ENCODE measurements around the gene TMEM123.
A peak's percentile ranks its signal among the peaks of the same experiment; 100 is the strongest.

TMEM123 gene, protein sequence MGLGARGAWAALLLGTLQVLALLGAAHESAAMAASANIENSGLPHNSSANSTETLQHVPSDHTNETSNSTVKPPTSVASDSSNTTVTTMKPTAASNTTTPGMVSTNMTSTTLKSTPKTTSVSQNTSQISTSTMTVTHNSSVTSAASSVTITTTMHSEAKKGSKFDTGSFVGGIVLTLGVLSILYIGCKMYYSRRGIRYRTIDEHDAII

DNA sequence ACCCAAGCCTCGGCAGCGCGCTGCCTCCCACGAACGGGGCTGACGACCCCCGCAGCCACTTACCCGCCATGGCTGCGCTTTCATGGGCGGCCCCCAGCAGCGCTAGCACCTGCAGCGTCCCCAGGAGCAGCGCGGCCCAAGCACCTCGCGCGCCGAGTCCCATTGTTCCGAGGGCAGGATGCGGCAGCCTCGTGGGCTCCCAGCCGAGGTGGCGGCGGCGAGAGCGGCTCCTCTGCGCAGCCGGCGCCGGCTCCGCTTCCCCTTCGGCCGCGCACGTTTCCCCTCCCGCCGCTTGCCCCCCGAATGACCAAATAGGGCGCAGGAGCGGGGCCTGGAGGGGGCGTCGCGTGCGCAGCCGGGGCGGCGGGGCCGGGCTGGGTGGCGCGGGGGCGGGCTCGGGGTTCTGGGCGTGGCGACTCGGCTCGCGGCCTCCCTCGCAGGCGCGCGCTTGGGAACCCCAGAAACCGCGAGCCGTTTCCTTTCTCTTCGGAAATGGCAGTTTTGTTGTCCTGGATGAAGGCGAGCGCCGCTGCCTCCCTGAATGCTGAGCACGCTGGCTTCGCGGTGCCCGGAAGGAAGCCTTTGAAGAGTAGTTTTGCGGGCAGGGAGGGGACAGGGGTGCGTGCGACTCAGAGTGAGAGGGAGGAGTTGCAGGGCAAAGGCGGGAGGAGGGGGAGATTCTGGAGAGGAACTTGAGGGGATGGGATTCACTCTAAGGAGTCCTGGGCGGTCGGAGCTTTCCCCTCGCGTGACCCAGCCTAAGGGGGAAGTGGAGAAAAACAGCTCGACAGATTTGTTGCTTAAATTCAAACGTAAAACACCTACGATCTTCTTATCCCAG is at the start of gene TMEM123:
TMEM123 (minus strand) TSS at position 305 of the 841 bp plus-strand sequence; CDS start at position 163, 142 bp downstream.
- peak; percentile 75 for DNase-seq (ENCODE audit: low spot score)

DNA sequence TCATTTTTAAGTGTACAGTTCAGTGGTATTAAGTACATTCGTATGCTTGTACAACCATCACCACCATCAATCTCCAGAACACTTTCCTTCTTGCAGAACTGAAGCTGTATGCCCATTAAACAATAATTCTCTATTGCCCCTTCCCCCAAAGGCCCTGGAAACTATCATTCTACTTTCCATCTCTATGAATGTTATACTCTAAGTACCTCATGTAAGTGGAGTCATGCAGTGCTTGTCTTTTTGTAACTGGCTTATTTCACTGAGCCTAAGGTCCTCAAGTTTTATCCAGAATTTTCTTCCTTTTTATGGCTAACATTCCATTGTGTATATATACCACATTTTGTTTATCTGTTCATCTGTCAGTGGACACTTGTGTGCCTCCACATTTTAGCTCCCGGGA is 48.3 kb upstream of the TMEM123 start:
- DNase-seq (ENCODE audit: low spot score), result no peak

DNA sequence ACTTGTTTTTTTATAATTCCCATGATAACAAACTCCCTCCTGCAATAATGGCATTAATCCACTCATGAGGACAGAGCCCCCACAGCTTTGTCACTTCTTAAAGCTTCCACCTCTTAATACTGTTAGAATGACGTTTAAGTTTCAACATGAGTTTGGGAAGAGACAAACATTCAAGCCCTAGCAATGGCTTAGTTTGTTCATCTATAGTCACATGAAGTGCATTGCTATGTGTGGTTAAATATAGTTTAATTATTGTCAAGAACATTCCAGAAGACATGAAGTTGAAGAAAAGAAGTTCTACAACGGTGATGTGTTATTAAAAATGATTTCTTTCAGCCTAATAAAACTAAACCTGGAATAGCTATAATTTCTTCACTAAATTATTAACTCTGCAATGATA is 47.4 kb upstream of the TMEM123 start:
- peak; percentile 48 for DNase-seq (ENCODE audit: low spot score)

DNA sequence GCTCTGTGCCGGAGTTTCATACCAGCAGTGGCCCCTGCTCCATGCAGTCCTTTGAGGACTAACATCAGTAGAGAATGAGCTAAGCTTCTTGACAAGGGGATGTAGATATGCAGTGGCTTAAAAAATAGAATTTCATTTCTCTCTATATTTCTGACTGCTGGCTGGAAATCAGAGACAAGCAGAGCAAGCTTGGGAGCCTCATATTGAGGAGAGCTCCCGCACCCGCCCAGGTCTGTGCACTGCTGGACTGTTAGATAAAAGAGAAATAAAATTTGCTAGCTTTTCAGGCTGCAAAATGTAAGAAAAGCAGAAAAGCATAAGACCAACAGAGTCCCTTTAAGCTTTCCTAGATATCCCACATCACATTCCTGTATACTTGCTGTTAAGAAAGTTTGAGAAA is 46.6 kb upstream of the TMEM123 start:
- no peak for DNase-seq (ENCODE audit: low spot score)

DNA sequence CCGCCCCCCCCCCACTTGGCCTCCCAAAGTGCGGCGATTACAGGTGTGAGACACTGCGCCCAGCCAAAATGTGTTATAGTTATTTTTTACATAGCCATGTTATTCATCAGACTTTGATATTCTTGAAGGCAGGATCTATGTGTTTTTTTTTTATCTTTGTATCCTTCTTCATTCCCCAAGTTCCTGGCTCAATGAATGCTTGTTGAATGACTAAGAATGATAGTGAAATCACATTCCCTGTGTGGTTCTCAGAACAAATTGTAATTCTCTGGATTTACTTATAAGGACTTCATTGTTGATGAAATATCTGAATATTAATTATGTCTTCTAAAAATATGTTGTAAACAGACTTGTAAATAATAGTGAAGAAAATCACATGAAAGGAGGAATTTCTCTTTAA is 44.5 kb upstream of the TMEM123 start:
- DNase-seq (ENCODE audit: low spot score), result peak; percentile 42

DNA sequence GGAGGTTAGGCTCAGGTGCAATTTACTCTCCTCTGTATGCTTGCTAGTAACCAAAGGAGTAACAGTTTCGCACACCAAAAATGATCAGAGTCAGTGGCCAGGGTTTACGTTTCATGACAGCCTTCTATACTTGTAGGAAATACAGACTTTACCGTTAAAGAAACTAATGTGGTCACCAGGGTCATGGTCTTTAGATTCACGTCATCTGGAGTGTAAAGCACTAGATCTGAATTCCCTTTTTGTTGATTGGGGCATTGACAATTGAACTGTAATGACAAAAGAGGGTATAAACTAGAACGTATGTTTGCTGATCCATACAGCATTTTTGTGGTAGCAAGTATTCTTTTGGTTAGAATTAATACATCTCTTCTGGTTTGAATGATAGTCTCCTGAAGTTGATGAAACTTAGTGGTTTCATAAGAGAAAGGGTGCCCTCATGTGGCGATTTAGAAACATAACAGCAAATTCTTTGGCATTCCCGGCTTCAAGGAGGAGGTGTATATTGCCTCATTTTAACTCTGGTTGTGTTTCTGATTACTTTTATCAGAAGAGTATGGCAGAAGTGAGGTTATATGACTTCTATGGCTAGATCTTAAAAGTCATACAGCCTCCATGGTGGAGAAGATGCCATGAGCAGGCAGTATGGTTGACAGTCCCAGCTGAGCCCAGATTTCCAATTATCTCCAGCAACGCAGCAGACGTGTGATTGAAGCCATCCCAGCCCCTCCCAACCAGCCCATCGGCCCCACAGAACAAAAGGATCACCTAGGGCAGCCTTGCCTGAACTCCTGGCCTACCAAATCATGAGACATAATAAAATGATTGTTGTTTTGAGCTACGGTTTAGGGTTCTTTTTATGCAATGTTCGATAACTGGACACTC is 42.8 kb upstream of the TMEM123 start:
- DNase-seq (ENCODE audit: low spot score), result peak; percentile 87

DNA sequence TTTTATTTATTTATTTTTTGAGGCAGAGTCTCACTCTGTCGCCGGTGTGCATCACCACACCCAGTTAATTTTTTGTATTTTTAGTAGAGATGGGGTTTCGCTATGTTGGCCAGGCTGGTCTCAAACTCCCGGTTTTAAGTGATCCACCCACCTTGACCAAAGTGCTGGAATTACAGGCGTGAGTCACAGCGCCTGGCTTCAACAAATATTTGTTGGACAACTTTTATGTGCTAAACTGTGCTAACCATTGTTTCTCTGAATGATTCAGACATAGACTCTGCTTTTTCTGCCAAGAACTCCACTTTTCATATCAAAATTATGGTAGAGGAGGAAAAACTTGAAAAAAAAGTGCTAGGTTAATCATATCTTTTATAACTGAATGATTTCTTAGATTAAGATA is 41.7 kb upstream of the TMEM123 start:
- peak; percentile 93 for DNase-seq (ENCODE audit: low spot score)

DNA sequence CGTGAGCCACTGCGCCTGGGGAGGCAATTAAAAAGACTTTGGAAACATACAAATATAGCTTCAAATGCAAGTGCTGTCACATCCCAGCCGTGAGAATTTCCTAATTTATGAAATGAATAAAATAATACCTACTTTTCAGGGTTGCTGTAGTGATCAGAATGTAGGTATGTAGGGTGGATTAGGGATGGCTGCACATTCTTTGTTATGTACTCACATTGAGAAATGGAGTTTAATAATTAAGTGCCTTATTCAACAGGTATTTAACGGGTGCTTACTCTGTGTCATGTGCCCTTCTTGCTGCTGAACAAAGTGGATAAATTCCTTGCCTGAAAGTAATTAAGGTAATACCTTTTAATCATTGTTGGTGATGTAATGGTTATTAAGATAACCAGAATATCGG is 41.0 kb upstream of the TMEM123 start:
- DNase-seq (ENCODE audit: low spot score), result peak; percentile 94

DNA sequence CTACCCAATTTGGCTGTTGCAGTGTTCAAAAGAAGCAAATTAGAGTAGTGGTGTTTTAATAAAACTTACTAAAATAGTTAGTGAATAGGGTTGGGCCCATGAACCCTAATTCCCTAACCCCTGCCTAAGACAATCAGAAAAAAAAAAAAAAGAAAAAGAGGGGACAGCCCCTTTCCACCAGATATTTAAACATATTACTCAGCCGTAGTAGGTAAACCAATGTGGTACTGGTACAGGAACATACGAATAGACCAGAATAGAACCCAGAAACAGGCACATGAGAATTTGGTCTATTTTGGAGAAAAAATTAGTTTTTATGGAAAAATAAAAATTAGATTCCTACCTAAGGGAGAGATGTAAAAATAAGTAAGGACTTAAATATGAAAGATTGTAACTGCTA is 39.4 kb upstream of the TMEM123 start:
- DNase-seq (ENCODE audit: low spot score), result no peak

DNA sequence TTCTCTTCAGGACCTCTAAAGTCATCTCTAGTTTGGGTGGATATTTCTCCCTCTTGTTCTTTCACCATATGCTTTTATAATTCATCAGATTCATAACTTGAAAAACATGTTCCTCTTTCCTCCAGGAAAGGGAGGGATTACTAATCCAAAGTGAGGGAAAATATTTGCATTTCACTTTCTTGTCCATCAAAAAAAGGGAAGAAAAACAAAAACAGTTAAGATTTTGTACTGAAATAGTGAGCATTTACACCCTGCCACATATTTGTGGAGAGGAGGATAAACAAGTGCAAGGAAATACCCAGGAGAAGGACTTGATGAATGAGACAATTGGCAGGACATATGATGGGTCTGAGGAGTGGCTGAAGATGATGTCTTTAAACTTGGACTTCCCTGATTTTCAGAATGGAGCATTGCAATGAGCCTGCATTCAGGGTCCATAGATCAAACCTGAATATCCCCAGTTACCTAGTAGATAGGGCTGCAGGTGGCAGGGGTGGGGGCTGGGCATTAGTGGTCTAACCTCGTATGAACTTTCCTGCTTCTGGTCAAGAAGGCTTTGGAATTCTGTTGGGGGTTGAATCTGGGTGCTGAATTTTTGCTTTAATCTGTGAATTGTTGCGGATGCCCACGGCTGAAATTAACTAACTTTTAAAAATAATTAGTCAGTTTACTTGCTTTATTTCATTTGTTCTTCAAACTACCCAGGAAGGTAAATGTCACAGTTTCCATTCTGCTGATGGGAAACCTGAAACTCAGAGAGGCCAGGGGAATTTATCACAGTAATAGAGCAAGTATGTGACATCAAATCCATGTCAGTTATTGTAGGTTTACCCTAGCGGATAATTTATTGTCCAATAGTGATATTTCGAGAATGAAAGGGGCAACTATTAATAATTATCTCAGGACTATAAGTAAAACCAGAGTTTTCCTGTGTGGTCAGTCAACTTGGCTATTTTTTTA is 36.9 kb upstream of the TMEM123 start:
- peak; percentile 30 for DNase-seq (ENCODE audit: low spot score)

DNA sequence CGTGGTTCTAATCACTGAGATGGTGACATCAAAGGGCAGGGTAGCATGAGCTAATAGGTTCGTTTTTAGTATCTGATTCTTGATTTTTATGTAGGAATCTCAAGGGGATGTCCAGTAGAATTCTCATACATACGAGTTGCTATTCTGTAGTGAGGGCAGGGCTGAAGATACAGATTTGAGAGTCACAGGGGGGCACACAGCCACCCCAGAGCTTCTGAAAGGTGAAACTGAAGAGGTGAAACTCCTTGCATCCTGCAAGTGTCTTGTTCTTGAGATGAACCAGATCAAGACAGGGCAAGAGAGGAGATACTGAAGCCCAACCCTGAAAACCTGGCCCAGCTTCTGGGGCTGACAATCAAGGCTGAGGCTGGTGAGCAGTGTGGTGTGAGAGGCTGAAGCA is 35.6 kb upstream of the TMEM123 start:
- DNase-seq (ENCODE audit: low spot score), result no peak

DNA sequence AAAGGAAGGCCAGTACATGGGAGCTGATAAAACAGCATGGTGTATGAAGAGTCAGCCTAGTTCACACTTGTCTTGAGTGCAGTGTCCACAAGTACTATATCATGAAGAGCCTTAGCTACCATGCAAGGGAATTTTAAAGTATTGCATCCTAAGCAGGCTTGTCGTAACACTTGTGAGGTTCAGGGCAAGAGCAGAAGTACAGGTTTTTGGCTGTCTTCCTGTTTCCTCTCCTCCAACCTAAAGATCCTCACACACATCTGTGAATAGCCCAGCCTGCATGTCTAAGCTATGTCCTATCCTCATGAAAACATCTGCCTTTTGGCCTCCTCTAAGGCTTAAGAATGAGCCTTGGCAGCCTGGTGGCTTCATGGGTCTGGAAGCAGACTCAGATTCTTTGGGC is 34.6 kb upstream of the TMEM123 start:
- no peak for DNase-seq (ENCODE audit: low spot score)

DNA sequence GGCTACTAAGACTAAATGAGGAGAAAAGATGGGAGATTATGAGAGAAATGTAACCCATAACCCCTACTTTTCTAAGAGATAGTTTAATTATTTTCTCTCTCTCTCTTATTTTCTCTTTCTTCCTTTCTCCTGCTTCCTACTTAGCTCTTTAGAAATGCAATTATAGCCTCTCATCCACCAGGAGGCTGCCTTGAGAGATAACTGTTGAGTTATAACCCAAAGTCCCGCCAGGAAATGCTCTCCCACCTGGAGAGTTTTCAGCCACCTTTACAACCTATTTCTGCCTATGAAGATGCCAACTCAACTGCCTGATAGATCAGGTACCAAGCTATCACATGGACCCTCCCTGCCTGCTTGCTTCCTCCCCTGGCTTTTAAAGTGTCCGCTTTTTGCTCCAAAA is 34.0 kb upstream of the TMEM123 start:
- no peak for DNase-seq (ENCODE audit: low spot score)

DNA sequence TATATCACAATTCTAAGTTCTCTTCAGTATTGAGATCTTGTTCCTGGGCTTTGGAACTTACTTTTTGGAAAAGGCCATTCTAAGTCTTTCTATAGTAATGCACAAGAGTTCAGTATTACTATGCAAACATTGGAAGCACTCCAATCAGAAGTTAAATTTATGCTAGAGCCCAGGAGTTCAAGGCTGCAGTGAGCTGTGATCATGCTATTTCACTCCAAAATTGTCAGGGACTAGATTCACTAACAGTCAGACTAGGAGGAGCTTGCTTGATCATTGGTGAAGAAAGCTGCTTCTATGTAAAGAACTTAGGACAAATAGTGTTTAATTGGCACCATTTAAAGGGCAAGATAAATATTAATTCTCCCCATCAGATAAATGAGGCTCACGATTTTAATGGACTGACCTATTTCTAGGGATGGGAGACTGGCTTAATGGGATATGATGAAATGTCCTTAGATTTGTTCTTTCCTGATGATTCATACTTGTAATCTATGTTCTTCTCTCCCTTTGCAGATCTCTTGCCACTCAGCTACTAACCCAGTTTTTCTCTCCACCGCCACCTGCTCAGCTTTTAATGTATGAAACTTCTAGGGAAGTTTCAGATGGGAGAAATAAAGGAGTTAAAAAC is 32.6 kb upstream of the TMEM123 start:
- DNase-seq (ENCODE audit: low spot score), result no peak

DNA sequence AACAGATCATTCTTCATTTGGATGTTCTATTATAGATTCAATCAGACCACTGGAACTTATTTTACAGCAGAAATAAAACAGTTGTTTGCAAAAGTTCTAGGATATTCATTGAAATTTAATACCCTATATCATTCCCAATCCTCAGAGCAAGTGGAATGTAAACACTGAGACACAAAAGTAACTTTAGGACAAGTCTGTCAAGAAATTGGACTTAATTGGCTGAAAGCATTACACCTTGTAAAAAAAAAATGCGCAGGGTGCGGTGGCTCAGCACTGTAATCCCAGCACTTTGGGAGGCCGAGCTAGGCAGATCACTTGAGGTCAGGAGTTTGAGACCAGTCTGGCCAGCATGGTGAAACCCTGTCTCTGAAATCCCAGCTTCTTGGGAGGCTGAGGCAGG is 29.9 kb upstream of the TMEM123 start:
- DNase-seq (ENCODE audit: low spot score), result no peak

DNA sequence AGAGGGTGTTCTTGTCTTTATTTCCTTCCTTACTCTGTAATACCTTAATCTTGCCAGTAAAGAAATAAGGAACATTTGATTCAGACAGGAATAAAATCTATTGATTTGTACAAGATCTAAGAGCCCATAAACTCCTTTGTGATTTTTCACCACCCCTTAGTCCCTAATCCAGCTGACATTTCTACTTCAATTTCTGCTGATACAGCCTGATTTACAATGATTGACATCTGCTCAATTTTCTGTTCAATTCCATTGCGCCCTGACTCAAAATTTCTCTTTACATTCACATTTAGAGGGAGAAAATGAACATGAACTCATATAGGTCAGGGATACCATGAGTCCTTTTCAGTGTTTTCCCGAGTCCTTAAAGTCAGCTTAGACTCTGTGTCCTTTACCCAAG is 27.2 kb upstream of the TMEM123 start:
- DNase-seq (ENCODE audit: low spot score), result no peak

DNA sequence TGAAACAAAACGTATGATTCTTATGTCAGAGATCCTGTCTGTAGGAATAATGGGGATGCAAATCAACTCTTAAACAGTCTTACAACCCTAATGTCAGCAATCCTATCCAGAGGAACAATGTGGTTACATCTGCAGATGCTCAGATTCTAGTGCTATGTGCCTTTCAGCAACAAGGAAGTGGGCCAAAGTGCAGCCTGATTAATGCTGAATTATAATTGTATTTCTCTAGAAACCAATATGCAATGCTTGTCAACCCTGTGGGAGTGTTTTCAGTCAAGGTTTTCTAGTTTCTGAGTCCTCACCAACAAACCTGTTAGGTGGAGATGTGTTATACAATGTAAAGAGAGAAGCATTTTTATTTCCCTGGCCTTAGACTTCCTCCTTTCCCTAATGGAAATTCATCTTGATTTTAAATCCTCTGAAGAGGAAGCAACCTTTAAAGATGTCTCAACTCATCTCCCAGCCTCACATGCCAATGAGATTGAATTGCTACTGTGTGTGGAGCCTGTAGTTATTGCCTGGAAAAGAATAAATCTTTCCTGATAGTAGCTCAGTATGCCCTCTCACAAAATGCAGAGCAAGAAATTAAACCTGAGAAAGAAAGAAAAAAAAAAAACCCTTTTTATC is 26.2 kb upstream of the TMEM123 start:
- DNase-seq (ENCODE audit: low spot score), result no peak

DNA sequence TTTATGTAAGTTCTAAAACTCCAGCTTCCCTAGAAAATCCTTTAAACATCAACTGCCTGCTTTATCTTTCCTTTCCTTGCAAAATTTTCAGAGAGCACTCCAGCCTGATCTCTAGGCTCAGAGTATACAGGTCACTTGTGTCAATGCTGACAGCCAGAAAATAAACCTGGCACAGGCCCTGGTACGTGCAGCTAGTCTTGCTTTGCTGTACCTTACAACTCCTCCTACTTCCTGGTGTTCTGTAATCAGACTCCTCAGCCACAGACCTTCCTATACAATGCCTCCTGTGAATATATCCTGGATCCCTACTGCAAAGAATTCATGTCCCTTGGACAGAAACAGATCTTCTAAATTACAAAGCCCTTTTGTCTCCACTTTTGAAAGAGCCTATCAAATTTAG is 24.2 kb upstream of the TMEM123 start:
- DNase-seq (ENCODE audit: low spot score), result peak; percentile 74

DNA sequence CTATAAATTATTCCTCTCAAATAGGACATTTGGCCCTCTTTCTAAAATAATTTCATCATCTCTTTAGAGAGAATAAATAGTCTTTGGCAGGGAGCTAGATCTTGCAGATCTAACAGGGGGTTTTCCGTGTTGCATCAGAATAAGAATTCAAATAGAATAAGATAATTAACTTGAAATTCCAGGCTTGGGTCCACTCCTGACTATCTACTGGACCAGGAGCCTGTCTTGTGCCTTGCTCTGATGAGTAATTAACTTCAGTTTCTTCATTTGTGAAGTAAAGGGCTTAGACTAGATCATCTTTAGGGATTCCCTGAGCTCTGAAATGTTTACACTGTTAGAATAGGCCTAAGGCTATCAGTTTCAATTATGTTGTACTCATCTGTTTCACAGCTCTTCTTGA is 23.5 kb upstream of the TMEM123 start:
- peak; percentile 42 for DNase-seq (ENCODE audit: low spot score)

DNA sequence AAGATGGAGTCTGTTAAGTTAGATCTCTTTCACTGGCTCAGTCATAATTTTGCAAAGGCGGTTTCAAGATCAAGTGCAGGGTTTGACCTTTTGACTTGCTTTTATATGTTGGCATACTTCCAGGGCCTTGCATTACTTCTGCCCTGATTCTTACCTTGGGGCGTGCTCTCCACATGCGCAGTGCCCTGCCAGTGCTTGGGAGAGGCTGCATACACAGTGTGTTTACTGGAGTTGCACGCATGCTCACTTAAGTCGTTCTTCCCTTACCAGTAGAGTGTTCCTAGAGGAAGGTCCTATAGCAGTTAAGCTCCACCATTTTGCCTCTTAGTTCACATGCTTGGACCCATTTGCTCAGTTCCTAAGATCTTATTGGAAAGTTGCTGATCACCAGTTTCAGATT is 21.0 kb upstream of the TMEM123 start:
- no peak for DNase-seq (ENCODE audit: low spot score)

DNA sequence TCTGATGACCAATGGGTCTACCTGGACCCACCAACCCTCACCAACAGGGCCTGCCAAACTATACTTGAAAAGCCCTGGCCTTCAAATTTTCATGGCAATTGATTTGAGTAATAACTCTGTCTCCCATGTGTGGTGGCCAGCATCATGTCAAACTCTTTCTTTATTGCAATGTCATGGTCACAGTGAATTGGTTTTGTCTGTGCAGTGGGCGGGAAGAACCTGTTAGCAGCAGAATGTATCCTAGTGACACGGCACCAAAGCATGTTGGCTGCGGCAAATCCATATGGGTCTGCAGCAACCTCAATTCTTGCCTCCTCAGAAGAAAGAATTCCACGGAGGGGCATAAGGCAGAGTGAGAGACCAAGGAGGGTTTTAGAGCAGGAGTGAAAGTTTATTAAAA is 19.6 kb upstream of the TMEM123 start:
- DNase-seq (ENCODE audit: low spot score), result no peak

Data from kidney tubule cell (primary cell).